HEK293T (cell line): ENCODE data around the gene CYGB.

Experiments
- CTCF ChIA-PET: fragments of 350-600 bp; formaldehyde crosslinking; extraction: SDS; loops from one replicate; lab custom pipeline; 2021; ENCODE audit warnings: antibody characterized with exemption, inconsistent platforms; lab: Yijun Ruan, JAX
- POLR2A ChIA-PET: fragments of 350-600 bp; formaldehyde crosslinking; extraction: SDS; loops from one replicate; lab custom pipeline; 2020; ENCODE audit warnings: antibody characterized with exemption, inconsistent platforms; lab: Yijun Ruan, JAX
- DNase-seq: peaks from one replicate; pipeline ENCODE4 v3.0.0; 2012; ENCODE audit warnings: mixed read lengths; ENCODE audit errors: extremely low spot score
- ARNT ChIP-seq: fragments of 450-650 bp; IDR thresholded peaks from 2 replicates; pipeline ENCODE4 v1.6.1; 2017; ENCODE audit warnings: mild to moderate bottlenecking
- BHLHE40 ChIP-seq: fragments of 450-650 bp; IDR thresholded peaks from 2 replicates; pipeline ENCODE4 v1.6.1; 2016; ENCODE audit warnings: mild to moderate bottlenecking, moderate library complexity, borderline replicate concordance
- CTBP1 ChIP-seq: fragments of 450-650 bp; IDR thresholded peaks from 2 replicates; pipeline ENCODE4 v1.6.1; 2016; ENCODE audit warnings: borderline replicate concordance
- ELF4 ChIP-seq: fragments of 450-650 bp; IDR thresholded peaks from 2 replicates; pipeline ENCODE4 v1.6.1; 2017; ENCODE audit warnings: antibody characterized with exemption
- FOXA1 ChIP-seq: fragments of 450-650 bp; IDR thresholded peaks from 2 replicates; pipeline ENCODE4 v1.6.1; 2016; ENCODE audit warnings: mild to moderate bottlenecking
- FOXK2 ChIP-seq: fragments of 450-650 bp; IDR thresholded peaks from 2 replicates; pipeline ENCODE4 v1.6.1; 2016; ENCODE audit warnings: mild to moderate bottlenecking
- FOXM1 ChIP-seq: fragments of 450-650 bp; IDR thresholded peaks from 2 replicates; pipeline ENCODE4 v1.6.1; 2017; ENCODE audit warnings: mild to moderate bottlenecking, borderline replicate concordance
- HDGF ChIP-seq: fragments of 450-650 bp; IDR thresholded peaks from 2 replicates; pipeline ENCODE4 v1.6.1; 2017; ENCODE audit warnings: antibody characterized with exemption, borderline replicate concordance
- L3MBTL2 ChIP-seq: fragments of 450-650 bp; conservative IDR thresholded peaks from 2 replicates; pipeline ENCODE4 v1.6.1; 2016; ENCODE audit warnings: mild to moderate bottlenecking
- LEF1 ChIP-seq: fragments of 450-650 bp; IDR thresholded peaks from 2 replicates; pipeline ENCODE4 v1.6.1; 2017; ENCODE audit warnings: mild to moderate bottlenecking, borderline replicate concordance
- NFRKB ChIP-seq: fragments of 450-650 bp; IDR thresholded peaks from 2 replicates; pipeline ENCODE4 v1.6.1; 2016; ENCODE audit warnings: mild to moderate bottlenecking, moderate library complexity
- PKNOX1 ChIP-seq: fragments of 450-650 bp; IDR thresholded peaks from 2 replicates; pipeline ENCODE4 v1.6.1; 2016
- SP1 ChIP-seq: fragments of 450-650 bp; IDR thresholded peaks from 2 replicates; pipeline ENCODE4 v1.6.1; 2017
- SUZ12 ChIP-seq: fragments of 450-650 bp; IDR thresholded peaks from 2 replicates; pipeline ENCODE4 v1.6.1; 2016; ENCODE audit warnings: mild to moderate bottlenecking
- TARDBP ChIP-seq: fragments of 450-650 bp; IDR thresholded peaks from 2 replicates; pipeline ENCODE4 v1.6.1; 2016
- ZNF384 ChIP-seq: fragments of 450-650 bp; IDR thresholded peaks from 2 replicates; pipeline ENCODE4 v1.6.1; 2016

Gene CYGB

GRCh38 chr17:76492123-76492988 is 45.2 kb downstream of the CYGB start:
- TF ChIP-seq ZNF384 (no peak), FOXA1 (no peak), L3MBTL2 (no peak), TARDBP (no peak), FOXK2 (no peak), SUZ12 (no peak), NFRKB (no peak), HDGF (no peak), BHLHE40 (no peak), LEF1 (no peak), FOXM1 (no peak), SP1 (no peak), ELF4 (no peak), ARNT (no peak), CTBP1 (no peak)
- DNase-seq, result no peak
- CTCF ChIA-PET, result interaction anchor here (1.2 kb wide), 1 partner anchor 42 kb away, joined by 3 read pairs; no protein-coding TSS in a partner anchor
- POLR2A ChIA-PET, result interaction anchor here (0.8 to 1.7 kb wide), 4 partner anchors 10 to 48 kb away, joined by 3 to 4 read pairs (median 3); no protein-coding TSS in a partner anchor

GRCh38 chr17:76491271-76492122 is 46.0 kb downstream of the CYGB start:
- POLR2A ChIA-PET, result interaction anchor here (0.8 kb wide), 1 partner anchor 9 kb away, joined by 3 read pairs; no protein-coding TSS in a partner anchor

GRCh38 chr17:76490112-76490710 is 47.3 kb downstream of the CYGB start:
- ChIA-PET CTCF (interaction anchor here (0.7 kb wide), 1 partner anchor 17 kb away, joined by 3 read pairs; no protein-coding TSS in a partner anchor), POLR2A (interaction anchor here (2.0 kb wide), 1 partner anchor 9 kb away, joined by 5 read pairs; no protein-coding TSS in a partner anchor)
- no peak for DNase-seq
- TF ChIP-seq LEF1 (no peak), CTBP1 (no peak), HDGF (no peak), PKNOX1 (no peak), FOXK2 (no peak), L3MBTL2 (no peak), BHLHE40 (no peak), FOXM1 (no peak), SP1 (no peak), NFRKB (no peak)

More at GRCh38 chr17:76491271-76492122, 46.0 kb downstream of the CYGB start:
- DNase-seq, result no peak
- CTCF ChIA-PET, result no interaction called here
- TF ChIP-seq FOXM1 (no peak), PKNOX1 (no peak), FOXA1 (no peak), NFRKB (no peak), SP1 (no peak), TARDBP (no peak), HDGF (no peak), L3MBTL2 (no peak), ELF4 (no peak), ZNF384 (no peak)

- no peak for TF ChIP-seq CTBP1
- TF ChIP-seq L3MBTL2, result no peak
- TF ChIP-seq ELF4, result no peak
- TF ChIP-seq BHLHE40, result no peak
- no peak for TF ChIP-seq ZNF384
- ChIA-PET CTCF (no interaction called here), POLR2A (no interaction called here)
- no peak for DNase-seq
Measured at GRCh38 chr17:76487451-76488192, 49.9 kb downstream of the CYGB start.

- CTCF ChIA-PET, result interaction anchor here (1.0 to 1.4 kb wide), 2 partner anchors 18 to 26 kb away, joined by 3 to 5 read pairs; no protein-coding TSS in a partner anchor
- TF ChIP-seq LEF1 (no peak), SUZ12 (no peak), ARNT (no peak), SP1 (no peak), HDGF (no peak), PKNOX1 (no peak)
- no peak for DNase-seq
- POLR2A ChIA-PET, result no interaction called here
Measured at GRCh38 chr17:76485569-76485968, 51.9 kb downstream of the CYGB start.
